WI38 (cell line): ENCODE data around the gene NR2E3.

Experiments used
- H3K4me3 ChIP-seq: 2 replicates; pipeline ENCODE4 v1.5.1; 2011; ENCODE audit warnings: low read depth, mild to moderate bottlenecking, control low read depth, low read length
- CTCF ChIP-seq: IDR thresholded peaks from 2 replicates; pipeline ENCODE4 v1.5.1; 2012; ENCODE audit warnings: low read depth, mild to moderate bottlenecking, control low read depth, low read length

NR2E3 gene

GRCh38 chr15:71777216-71777943 is 33.0 kb upstream of the NR2E3 start:
- H3K4me3 ChIP-seq = no peak overlapping the region
- no peak for TF ChIP-seq CTCF

GRCh38 chr15:71779073-71779797 is 31.1 kb upstream of the NR2E3 start:
- TF ChIP-seq CTCF = no peak
- H3K4me3 ChIP-seq = no peak overlapping the region

GRCh38 chr15:71780115-71780976 is 30.0 kb upstream of the NR2E3 start:
- no peak overlapping the region for H3K4me3 ChIP-seq
- TF ChIP-seq CTCF = peak; percentile 65

GRCh38 chr15:71781179-71781964 is 29.0 kb upstream of the NR2E3 start:
- no peak for TF ChIP-seq CTCF
- no peak overlapping the region for H3K4me3 ChIP-seq

- H3K4me3 ChIP-seq = no peak overlapping the region
Observed at GRCh38 chr15:71781965-71782265, 28.4 kb upstream of the NR2E3 start.

More at GRCh38 chr15:71781965-71782265, 28.4 kb upstream of the NR2E3 start:
- no peak for TF ChIP-seq CTCF
